ENCODE measurements around the gene LRRC31.

LRRC31 gene

DNA sequence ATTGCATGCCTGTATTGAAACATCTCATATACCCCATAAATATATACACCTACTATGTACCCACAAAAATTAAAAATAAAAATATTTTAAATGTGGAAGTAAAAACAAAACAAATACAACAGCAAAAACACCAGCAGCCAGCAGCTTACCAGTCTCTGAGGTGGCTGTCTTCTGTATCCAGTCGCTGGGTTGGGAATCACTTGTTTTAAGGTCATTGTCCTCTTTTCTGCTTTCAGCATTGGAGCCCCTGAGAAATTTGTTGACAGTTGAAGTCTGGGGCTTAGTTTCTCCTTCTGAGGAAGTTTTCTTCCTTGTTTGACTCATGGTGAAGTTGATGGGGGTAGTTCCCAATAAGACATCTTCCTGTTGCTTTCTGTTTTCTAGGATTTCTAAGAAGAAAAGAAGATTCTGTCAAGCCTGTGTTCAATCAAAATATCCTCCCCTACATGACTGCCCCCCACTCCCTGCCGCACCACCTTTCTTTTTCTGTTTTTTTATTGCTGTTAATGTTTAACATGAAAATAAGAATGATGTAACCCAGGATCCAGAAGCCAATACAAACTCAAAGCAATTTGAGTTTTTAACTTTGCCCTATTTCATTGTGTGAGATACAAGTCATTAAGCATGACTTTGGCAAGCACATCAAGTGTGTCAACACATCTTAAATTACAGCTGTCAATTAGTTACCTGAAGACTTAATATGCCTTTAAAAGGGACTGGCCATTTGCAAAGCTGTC lies at the start of gene LRRC31:
TSS of gene LRRC31 (minus strand) at position 452 of the 737 bp plus-strand sequence. CDS start at position 324, 128 bp downstream.
- DNase-seq (ENCODE audit: low read depth), result no peak

DNA sequence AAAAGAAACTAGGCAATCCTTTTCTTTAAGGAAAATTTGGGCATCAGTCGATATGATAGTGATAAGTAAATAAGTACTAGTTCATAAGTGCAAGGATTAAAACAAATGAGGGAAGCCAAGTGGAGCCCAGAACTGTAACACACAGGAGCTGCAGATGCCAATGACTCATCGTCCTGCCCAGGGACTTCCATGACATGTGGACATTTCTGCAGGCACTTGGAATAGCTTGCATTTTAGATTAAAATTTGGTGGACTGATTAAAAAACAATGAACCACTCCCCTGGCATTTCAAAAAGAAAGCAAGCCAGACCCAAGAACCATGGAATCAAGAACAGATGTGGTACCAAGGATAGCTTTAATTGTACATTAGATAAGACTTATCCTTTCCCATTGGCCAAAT lies 44.6 kb upstream of the LRRC31 start:
- DNase-seq (ENCODE audit: low read depth), result no peak

DNA sequence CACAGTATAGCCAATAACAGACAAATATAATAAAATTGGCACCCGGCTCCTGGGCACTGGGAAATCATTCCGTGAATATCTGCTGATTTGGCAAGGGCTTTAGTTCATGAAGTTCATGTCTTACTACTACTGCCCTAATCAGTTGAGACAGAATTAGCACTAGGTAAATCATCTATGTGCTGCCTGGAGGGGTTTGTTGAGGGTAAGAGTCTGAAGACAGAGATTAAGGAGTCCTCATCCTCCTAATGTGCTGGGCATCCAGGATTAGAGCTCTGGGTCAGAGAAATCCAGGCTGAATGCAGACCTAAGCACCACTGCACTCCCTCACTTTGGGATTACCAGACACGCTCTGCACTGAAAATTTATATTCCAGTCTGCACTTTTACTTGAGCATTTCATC lies 43.6 kb upstream of the LRRC31 start:
- no peak for DNase-seq (ENCODE audit: low read depth)

DNA sequence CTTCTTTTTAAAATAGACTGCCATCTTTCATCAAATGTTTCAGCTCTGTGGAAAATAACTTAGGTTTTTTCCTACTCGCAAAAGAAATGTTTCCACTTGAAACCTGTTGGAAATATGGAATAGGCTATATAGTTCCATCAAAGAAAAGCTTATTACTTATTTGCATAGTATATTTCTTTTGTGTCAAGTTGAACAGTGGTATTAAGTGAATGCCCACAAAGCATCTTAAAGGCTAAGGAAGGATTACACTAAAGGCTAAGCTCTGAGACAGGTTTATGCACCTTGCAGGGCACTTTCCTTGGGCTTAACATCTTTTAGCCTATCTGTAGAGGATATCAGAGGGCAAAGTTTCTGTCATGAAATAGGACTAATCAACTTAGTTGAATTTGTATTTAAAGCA lies 41.5 kb upstream of the LRRC31 start, which contains the start of gene SAMD7:
TSS of gene SAMD7 (plus strand) at position 301 of the 400 bp plus-strand sequence. CDS start 7,927 bp downstream, outside the sequence.
- no peak for DNase-seq (ENCODE audit: low read depth)

DNA sequence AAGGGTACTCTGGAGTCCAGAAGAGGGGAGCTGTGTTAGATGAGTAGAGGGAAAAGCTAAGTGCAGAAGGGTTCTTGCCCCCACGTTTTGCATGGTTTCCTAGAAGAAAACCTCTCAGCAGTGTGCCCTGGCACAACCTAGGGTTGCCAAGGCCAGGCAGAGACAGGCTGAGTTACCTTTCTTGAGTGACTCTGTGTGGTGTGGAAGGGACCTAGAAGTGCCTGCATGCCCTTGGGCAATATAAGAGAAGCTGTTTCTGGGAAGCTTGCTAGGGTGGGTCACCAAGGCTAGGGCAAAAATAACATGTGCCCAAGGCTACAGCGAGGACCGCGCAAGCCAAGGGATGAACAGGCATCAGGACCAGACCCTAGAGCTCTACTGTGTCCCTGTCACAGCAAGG lies 38.2 kb upstream of the LRRC31 start:
- DNase-seq (ENCODE audit: low read depth), result no peak

DNA sequence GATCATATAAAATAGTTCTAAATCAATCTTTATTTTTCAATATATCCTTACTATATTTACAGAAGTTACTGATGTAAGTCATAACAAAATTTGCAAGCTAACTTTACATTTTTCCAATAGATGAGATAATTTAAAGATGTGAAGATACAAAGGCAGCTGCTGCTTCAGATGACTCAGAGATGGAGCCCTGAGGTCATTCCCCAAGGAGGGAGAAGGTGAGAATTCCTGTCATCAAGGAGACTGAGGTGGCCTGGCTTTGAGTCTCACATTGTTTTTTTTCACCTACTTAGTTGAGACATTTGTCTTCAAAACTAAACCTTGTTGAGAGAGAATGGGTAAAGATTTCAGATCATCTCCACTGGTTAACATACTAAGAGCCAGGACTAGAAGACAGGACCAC lies 37.7 kb upstream of the LRRC31 start:
- no peak for DNase-seq (ENCODE audit: low read depth)

DNA sequence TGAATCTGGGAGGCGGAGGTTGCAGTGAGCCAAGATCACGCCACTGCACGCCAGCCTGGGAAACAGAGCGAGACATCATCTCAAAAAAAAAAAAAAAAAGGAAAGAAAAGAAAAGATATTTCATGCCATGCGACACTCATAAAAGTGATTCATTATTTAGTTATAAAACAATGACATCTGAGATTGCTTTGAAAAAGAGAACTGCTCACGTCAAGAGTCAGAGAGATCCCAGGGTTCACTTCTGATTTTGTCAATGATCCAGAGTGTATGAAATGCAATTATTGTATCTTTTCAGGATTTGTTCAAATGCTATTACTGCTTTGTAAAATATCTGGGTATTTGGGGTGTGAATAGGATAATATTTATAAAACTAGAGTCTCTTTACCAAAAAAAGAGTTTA lies 35.7 kb upstream of the LRRC31 start:
- no peak for DNase-seq (ENCODE audit: low read depth)

DNA sequence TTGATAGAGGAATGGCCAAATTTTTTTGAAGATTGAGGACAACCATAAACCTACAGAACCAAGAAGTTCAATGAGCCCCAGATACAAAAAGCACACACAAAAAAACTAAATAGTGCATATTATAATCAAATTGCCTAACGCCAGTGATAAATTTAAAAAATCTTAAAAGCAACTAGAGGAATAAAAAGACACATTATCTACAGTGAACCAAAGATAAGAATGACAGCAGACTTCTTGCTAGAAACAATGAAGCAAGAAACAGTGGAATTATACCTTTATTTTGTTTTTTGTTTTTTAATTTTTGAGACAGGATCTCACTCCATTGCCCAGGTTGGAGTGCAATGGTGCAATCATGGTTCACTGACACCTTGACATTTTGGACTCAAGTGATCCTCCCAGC lies 31.7 kb upstream of the LRRC31 start:
- DNase-seq (ENCODE audit: low read depth), result no peak

DNA sequence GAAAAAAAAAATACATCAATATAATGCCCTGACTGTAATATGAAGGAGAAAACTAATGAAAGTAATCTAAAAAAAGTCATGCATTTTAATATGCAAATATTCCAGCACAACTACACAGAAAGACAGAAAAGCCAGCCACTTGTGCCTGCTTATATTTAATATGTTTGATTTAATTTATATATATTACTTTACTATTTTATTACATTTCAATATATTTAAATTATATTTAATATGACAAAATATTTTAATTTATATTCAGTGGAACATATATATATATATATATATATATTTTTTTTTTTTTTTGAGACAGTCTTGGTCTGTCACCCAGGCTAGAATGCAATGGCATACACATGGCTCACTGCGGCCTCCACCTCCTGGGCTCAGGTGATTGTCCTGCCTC lies 27.5 kb upstream of the LRRC31 start:
- no peak for DNase-seq (ENCODE audit: low read depth)

DNA sequence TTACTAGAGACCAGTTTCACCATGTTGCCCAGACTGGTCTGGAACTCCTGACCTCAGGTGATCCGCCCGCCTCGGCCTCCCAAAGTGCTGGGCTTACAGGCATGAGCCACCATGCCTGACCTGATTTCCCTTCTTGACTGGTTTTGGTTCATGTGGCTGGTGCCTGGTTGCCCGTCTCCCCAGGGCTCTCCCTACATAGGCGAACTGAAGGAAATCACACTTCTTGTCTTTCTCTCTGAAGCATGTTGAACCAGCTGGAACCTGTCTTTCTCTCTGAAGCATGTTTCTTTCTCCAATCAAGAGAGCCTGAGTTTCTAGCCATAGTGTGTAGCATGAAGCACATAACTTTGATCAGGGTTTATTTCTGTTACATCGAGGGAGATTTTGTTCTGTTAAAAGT lies 25.3 kb upstream of the LRRC31 start:
- no peak for DNase-seq (ENCODE audit: low read depth)

DNA sequence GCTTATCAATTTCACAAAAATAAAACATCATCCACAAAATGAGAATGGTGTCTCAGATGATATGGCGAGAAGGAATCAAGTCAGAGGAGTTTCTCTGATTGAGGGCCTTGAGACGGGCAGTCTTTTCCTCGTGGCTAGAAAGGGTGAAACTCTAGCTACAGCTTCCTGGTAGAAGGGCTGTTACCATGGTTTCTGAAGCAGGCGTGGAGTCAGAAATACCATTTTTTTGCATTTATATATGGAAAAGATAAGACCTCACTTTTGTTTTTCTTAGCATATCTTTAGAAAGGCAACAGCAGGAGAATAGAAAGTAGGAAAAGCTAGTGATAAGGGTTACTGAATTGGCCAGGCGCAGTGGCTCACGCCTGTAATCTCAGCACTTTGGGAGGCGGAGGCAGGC lies 24.4 kb upstream of the LRRC31 start:
- no peak for DNase-seq (ENCODE audit: low read depth)

DNA sequence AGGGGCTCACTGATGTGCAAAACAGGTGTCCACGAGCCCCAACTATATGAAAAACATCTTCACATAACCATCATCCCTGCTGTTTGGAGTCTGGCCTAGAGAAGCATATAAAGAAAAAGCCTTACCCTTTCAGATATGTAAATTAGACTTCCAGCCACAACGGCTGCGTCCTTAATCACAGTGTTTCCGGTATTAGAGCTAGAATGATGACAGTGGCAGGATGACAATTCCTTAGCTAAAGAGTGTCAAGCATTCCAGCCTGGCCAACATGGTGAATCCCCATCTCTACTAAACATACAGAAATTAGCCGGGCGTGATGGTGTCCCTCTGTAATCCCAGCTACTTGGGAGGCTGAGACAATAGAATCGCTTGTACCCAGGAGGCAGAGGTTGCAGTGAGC lies 22.2 kb upstream of the LRRC31 start:
- no peak for DNase-seq (ENCODE audit: low read depth)

DNA sequence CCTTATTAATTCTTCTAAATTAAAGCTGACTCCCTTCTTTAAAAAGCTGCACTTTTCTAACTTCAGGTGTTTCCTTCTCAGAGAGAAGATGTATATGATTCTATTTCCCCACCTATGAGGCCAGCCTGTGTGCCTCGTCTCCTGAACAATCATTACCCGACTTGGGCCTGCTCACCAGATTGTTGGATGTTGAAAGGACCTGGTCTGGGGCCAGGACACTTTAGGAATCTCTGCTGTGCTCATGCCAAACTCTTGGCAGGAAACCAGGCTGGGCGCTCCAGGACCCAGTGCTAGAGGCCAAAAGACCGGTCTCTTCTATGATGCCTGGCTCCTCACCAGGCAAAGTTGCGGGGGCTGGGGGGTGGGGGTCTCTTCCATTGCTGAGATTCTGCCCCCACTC lies 16.9 kb upstream of the LRRC31 start:
- no peak for DNase-seq (ENCODE audit: low read depth)

DNA sequence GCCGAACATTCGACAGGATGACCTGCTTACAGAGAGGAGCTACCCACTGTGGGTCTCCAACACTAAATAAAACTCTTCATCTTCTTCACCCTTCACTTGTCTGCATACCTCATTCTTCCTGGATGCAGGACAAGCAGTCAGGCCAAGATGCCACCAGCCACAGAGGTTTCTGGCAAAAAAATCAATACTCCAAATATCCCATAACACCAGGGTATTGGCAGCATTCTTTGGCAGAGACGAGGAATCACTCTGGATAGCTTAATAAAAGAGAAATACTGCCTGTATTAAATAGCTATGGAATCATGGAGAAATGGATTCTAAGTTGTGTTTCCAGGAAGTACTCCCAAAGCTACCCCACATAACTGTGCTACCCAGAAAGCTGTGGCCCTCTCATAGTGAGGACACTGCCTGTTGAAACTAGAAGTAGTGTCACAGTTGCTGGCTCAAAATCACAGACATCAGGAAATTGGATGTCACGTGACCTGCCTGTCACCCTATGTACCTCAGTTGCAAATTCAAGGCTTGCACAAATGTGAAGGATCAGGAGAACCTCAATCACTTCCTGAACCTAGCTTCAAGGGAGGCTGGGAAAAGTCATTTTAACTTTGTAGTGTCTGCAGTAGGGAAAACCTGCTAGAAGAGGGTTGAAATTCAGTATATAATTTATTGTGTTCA lies 11.0 kb upstream of the LRRC31 start:
- no peak for DNase-seq (ENCODE audit: low read depth)

DNA sequence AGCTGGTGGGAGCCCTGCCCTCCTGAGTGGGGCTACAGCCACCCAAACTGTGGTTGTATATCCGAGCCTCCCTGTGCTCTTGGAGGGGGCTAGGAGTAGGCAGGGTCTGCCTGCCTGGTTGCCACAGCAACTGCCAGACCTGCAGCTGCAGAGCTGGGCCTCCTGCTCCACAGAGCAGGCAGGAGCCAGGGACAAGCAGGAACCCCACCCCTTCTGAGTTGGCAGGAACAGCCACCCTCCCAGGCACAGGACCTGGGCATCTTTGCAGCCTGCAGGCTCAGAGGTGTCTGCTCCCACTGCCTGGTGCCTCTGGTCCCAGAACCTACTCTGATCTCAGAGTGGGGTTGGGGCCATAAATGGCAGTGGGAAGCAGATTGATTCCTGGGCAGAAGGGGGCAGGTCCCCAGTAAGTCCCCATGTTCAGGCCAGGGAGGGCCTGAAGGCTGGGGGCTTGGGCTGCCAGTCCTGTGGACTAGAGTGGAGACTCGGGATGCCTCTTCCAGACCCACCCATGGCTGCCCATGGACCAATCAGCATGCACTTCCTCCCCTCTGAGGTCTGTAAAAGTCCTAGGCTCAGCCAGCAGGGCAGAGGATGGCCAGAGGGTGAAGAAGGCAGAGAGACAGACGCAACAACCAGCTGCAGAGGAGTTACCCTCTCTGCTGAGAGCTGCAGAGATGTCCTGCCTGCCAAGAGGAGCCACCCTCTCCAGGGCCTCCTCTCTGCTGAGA lies 10.3 kb upstream of the LRRC31 start:
- no peak for DNase-seq (ENCODE audit: low read depth)

DNA sequence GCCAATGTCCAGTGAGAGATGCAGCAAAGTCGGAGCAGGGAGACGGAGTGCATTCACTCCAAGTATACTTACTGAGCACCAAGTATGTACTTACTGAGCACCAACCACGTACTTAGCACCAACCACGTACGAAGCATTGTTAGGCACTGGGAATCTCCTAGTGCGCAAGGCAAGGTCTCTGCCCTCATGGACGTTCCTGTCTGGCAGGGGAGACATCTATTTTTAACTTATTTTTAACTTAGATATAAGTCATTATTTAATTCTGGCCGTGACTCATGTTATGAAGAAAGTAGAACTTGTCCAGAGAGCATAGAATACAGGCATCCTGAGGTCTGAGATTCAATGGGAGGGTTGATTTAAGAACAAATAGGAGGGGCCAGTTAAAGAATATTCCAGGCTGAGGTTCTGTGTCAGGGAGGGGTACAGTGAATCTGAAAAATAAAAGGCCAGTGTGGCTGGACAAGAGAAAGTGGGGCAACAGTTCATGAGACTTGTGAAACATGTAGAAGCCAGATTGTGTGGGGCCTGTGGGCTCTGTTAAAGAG lies 9.3 kb upstream of the LRRC31 start:
- DNase-seq (ENCODE audit: low read depth), result no peak

DNA sequence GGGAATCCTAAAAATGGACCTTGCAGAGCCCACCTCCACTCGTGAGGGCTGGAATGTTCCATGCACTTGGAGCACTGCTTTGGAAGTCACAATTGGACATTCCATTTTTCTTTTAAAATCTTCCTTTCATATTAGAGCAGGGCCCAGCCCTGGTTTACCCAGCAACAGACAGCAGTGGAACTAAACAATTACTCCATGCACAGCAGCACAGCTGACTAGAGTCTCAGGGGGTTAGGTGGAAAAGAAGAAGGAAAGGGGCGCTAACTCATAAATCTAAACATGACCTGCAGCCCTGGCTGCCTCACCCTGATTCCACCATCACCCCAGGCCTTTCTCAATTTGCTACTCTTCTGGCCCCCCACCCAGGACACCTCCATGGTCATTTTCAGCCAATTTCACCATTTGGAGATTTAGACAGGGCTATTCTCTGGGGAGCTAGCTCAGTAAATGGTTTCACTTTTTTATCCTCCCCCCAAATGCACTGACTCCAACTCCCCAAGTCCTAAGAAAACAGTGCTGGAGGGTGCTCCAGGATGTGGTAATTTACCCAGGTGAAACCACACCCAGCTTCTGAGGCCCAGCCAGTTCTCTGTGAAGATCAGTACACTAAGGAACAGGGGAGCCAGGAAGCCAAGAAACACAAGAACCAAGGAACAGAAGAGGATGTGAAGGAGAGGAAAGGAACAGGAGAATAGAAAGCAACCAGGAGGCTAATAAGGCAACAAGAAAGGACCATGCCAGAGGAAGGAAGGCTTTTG lies 1.6 kb upstream of the LRRC31 start:
- no peak for DNase-seq (ENCODE audit: low read depth)

DNA sequence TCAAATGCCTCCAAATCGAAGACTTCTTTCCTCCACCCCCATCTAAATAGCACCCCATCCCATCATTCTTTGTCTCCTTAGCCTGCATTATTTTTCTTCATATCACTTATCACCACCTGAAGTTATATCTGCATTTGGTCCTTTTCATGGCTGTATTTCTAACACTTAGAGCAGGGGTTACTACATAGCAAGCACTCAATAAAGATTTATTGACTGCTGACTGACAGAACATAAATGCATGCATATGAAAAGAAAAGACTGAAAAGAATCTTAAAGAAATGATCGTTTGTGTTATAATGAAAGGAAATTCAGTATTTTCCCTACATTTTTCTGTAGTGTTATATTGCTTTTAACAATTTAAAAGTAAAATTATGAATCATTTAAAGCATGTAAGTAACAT lies 1.4 kb downstream of the LRRC31 start:
- no peak for DNase-seq (ENCODE audit: low read depth)

DNA sequence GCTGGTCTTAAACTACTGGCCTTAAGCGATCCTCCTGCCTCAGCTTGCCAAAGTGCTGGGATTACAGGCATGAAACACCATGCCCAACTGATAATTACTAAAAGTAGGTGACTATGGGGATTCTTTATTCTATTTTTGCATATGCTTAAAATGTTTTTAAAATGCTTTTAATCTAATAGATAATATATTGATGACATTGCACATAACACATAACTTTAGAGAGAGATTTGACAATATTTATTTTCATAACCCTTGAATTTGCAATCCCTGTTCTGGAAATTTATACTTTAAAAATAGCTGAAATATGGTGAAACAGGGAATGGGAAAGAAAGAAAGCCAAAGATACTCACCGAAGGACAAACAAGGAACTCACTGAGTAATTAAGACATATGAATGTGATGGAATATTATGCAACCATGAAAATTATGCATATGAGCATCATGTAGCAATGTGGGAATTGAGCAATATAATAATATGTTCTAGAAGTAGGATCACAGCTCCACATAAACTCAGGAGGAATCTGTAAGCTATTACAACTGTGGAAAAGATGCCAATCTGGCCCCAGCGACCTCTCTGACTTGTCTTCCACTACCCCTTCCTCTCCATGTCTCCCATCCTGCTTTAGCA lies 2.0 kb downstream of the LRRC31 start:
- no peak for DNase-seq (ENCODE audit: low read depth)

DNA sequence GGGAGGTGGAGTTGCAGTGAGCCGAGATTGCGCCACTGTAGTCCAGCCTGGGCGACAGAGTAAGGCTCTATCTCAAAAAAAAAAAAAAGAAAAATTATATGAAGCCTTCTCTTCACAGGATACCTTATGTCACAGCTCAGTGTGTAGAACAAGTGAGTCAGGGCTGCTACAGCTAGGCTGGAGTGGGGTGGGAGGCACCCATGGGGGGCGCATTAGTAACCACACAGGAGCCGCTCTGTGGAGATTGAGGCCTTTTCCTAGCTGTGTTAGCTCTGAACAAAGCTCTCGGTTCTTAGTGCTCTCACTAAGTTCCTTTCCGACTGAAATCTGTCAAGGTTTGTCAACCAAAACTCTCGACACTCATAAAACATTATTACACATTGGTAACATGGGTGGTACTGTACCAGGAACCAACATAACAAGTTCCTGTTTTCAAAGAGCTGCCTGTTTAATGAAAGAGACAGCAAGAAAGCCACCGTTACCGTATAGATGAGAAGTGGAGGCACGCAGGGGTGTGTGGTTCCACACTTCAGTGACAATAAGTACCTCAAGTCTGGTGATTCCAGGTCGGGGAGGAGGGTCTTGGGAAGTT lies 4.5 kb downstream of the LRRC31 start:
- no peak for DNase-seq (ENCODE audit: low read depth)

DNA sequence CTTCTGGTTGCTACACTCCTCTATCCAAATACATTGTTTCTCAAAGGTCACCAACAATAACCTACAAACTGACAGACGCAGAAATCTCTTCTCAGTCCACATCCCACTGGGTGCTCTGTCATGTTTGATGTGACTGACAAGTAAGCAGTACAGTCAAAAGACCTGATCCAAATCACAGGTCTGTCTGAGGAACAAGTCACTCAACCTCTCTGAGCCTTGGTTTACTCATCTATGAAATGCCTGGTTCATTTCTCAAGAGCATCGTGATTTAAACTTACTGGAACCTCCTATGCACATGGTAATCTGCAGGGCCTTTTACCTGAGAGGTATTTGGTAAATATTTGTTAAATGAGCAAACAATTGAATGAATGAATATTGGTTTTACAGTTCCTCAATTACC lies 5.5 kb downstream of the LRRC31 start:
- no peak for DNase-seq (ENCODE audit: low read depth)
